ENCODE results near the gene PTPRG. TPM values are rescaled to one million over a fixed set of nuclear protein-coding genes. Genes with fewer than 3 reads are reported as not detected.

The PTPRG gene
- total RNA-seq, 2 experiments from 2014 or later, result 0.13 to 0.70 TPM

DNA sequence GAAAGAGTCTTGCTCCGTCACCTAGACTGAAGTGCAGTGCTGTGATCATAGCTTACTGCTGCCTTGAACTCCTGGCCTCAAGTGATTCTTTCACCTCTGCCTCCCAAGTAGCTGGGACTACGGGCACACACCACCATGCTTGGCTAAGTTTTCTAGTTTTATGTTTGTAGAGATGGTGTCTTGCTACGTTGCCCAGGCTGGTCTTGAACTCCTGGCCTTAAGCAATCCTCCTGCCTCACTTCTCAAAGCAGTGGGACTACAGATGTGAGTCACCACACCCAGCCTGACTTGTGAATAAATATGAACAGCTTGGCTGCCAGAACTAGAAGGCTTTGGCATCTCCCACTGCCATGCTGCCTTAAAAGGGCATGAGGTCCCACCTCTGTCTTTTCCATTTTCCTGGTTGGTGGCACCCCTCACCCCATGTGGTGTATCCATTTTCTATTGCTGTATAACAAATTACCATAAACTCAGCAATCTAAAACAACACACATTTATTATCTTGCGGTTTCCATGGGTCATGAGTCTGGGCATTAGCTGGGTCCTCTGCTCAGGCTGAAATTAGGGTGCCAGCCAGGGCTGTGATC is 44.3 kb downstream of the PTPRG start:
- intact Hi-C loops (cut with micrococcal nuclease; ENCODE audit: unreplicated experiment), result no loop called here
- no peaks in the 10 kb centered on the region for H3K79me2 ChIP-seq (ENCODE audit: insufficient read depth, low read depth, low read length)
- H3K4me1 ChIP-seq (ENCODE audit: insufficient read depth, low read length, poor library complexity, severe bottlenecking), result no peaks in the 10 kb centered on the region
- H3K27ac ChIP-seq (ENCODE audit: low read depth, low read length, poor library complexity, severe bottlenecking), result no peak overlapping the region
- ChIA-PET CTCF (ENCODE audit: unreplicated experiment) (no interaction called here), POLR2A (no interaction called here)
- H4K20me1 ChIP-seq (ENCODE audit: insufficient read depth, low read length), result no peaks in the 10 kb centered on the region
- DNase-seq (ENCODE audit: low spot score), result no peak
- no peak overlapping the region for H2AFZ ChIP-seq (ENCODE audit: low read length)
- H3K9me2 ChIP-seq (ENCODE audit: insufficient read depth, low read length), result no peaks in the 10 kb centered on the region
- H3K9me3 ChIP-seq (ENCODE audit: low read length), result no peaks in the 10 kb centered on the region
- BruUV-seq (replicated peaks), result no TSS peak
- no peak overlapping the region for H3K4me3 ChIP-seq (ENCODE audit: low read depth, low read length, poor library complexity, severe bottlenecking)
- TF ChIP-seq, protein P1, sequence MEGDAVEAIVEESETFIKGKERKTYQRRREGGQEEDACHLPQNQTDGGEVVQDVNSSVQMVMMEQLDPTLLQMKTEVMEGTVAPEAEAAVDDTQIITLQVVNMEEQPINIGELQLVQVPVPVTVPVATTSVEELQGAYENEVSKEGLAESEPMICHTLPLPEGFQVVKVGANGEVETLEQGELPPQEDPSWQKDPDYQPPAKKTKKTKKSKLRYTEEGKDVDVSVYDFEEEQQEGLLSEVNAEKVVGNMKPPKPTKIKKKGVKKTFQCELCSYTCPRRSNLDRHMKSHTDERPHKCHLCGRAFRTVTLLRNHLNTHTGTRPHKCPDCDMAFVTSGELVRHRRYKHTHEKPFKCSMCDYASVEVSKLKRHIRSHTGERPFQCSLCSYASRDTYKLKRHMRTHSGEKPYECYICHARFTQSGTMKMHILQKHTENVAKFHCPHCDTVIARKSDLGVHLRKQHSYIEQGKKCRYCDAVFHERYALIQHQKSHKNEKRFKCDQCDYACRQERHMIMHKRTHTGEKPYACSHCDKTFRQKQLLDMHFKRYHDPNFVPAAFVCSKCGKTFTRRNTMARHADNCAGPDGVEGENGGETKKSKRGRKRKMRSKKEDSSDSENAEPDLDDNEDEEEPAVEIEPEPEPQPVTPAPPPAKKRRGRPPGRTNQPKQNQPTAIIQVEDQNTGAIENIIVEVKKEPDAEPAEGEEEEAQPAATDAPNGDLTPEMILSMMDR (conservative IDR thresholded peaks at IDR 0.05; ENCODE audit: low read length), result no peak
- no peak for TF ChIP-seq EZH2phosphoT487 (IDR thresholded peaks at IDR 0.05; ENCODE audit: borderline replicate concordance, low read depth, low read length)
- H3K36me3 ChIP-seq (ENCODE audit: insufficient read depth, low read length), result no peaks in the 10 kb centered on the region
- H3K4me2 ChIP-seq (ENCODE audit: low read length), result no peak overlapping the region

DNA sequence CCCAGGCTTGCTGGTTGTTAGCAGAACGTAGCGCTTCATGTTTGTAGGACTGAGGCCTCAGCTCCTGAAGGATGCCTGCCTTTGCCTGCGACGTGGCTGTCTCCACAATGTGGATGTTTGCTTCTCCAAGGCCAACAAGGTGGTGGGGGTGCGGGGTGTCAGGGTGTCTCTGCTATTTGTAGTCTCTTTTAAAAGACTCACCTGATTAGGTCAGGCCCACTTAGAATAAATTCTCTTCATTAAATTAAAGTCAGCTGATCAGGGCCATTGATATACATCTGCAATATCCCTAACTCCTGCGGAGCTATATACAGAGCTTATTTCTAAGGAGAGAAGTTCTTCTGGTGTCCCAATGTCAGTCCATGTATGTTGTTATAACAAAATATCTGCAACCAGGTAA is 44.8 kb downstream of the PTPRG start:
- intact Hi-C loops (cut with micrococcal nuclease; ENCODE audit: unreplicated experiment), result no loop called here
- Histone ChIP-seq H3K9me2 (ENCODE audit: insufficient read depth, low read length) (no peaks in the 10 kb centered on the region), H3K27ac (ENCODE audit: low read depth, low read length, poor library complexity, severe bottlenecking) (no peak overlapping the region), H3K4me3 (ENCODE audit: low read depth, low read length, poor library complexity, severe bottlenecking) (no peak overlapping the region), H3K36me3 (ENCODE audit: insufficient read depth, low read length) (no peaks in the 10 kb centered on the region), H3K9me3 (ENCODE audit: low read length) (no peaks in the 10 kb centered on the region), H4K20me1 (ENCODE audit: insufficient read depth, low read length) (no peaks in the 10 kb centered on the region), H3K4me2 (ENCODE audit: low read length) (no peak overlapping the region), H3K79me2 (ENCODE audit: insufficient read depth, low read depth, low read length) (no peaks in the 10 kb centered on the region), H2AFZ (ENCODE audit: low read length) (no peak overlapping the region), H3K4me1 (ENCODE audit: insufficient read depth, low read length, poor library complexity, severe bottlenecking) (no peaks in the 10 kb centered on the region)
- BruUV-seq (replicated peaks), result no TSS peak
- ChIA-PET POLR2A (no interaction called here), CTCF (ENCODE audit: unreplicated experiment) (no interaction called here)
- DNase-seq (ENCODE audit: low spot score), result no peak
- TF ChIP-seq EZH2phosphoT487 (IDR thresholded peaks at IDR 0.05; ENCODE audit: borderline replicate concordance, low read depth, low read length), result no peak
- TF ChIP-seq, protein P1 (conservative IDR thresholded peaks at IDR 0.05; ENCODE audit: low read length), result no peak

DNA sequence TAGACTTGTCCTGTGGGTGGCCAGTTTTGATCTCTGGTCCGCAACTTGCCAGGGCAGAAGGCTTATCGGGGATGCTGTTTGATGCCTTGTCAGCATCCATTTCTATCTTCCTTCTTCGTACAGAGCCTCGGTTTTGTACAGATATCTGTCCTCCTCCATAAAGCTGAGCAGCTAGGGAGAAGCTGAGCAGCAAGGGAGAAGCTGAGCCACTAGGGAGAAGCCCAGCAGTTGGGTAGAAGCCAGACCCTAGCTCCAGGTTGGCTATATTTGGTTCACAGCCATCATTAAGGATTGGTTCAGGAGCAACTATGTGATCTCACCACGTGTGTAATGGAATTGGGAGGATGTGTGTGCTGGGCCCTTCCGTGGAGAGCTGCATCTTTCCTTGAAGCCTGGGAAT is 46.7 kb downstream of the PTPRG start:
- CTCF ChIA-PET (ENCODE audit: unreplicated experiment), result no interaction called here
- Histone ChIP-seq H3K9me3 (ENCODE audit: low read length) (no peaks in the 10 kb centered on the region), H3K79me2 (ENCODE audit: insufficient read depth, low read depth, low read length) (no peaks in the 10 kb centered on the region), H3K4me1 (ENCODE audit: insufficient read depth, low read length, poor library complexity, severe bottlenecking) (no peaks in the 10 kb centered on the region), H3K4me3 (ENCODE audit: low read depth, low read length, poor library complexity, severe bottlenecking) (no peak overlapping the region), H3K27ac (ENCODE audit: low read depth, low read length, poor library complexity, severe bottlenecking) (no peak overlapping the region), H3K4me2 (ENCODE audit: low read length) (no peak overlapping the region), H3K9me2 (ENCODE audit: insufficient read depth, low read length) (no peaks in the 10 kb centered on the region), H2AFZ (ENCODE audit: low read length) (no peak overlapping the region), H4K20me1 (ENCODE audit: insufficient read depth, low read length) (no peaks in the 10 kb centered on the region), H3K36me3 (ENCODE audit: insufficient read depth, low read length) (no peaks in the 10 kb centered on the region)
- TF ChIP-seq, protein P1 (conservative IDR thresholded peaks at IDR 0.05; ENCODE audit: low read length), result no peak
- no peak for TF ChIP-seq EZH2phosphoT487 (IDR thresholded peaks at IDR 0.05; ENCODE audit: borderline replicate concordance, low read depth, low read length)
- no peak for DNase-seq (ENCODE audit: low spot score)
- no TSS peak for BruUV-seq (replicated peaks)
- POLR2A ChIA-PET, result no interaction called here
- intact Hi-C loops (cut with micrococcal nuclease; ENCODE audit: unreplicated experiment), result no loop called here
